Activated CD4-positive, alpha-beta T cell treated with anti-CD3 and anti-CD28 coated beads for 1 hour (primary cell): ENCODE measurements around the gene NUDT5.
"Not testable (repeated sequence)": the region's sequence is repeated elsewhere in the genome, so short reads cannot be mapped to it uniquely, and the experiment has no call there.

Experiments used
- DNase-seq: peaks from one replicate; pipeline ENCODE4 v3.0.0-alpha.2; 2020

Gene NUDT5

DNA sequence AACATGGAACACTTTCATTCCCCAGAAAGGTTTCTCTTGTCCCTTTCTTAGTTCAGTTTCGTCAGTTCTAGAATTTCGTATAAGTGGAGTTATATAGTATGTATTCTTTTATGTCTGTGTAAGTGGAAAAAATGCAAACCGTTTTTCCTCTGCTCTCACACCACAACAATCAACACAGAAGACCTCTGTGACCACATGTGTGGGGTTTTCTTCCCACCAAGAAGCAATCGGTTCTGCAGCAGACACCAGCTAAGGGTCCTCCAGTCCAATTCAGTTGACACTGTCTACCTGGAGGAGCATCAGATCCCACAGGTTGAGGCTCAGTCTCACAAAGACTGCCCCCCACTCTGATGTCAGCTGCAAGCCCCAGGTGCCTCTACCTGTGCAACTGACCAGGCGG lies 6.5 kb upstream of the NUDT5 start:
- DNase-seq: no peak

- no peak for DNase-seq
These were observed 5.9 kb upstream of the NUDT5 start for GRCh38 chr10:12201543-12201942.

DNA sequence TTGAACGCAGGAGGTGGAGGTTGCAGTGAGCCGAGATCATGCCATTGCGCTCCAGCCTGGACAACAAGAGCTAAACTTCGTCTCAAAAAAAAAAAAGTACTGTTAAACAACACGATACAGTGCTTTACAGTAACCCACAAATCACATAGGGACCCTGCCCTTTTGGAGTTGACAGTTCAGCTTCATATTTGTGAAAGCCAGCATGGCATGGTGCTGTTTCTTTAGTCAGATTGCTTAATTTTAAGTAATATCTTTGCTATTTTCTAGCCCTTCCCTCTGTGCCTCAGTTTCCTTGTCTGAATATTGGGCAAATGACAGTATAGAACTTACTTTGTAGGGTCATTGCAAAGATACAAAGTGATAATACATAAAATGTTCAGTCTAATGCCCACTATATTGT lies 5.2 kb upstream of the NUDT5 start:
- no peak for DNase-seq

DNA sequence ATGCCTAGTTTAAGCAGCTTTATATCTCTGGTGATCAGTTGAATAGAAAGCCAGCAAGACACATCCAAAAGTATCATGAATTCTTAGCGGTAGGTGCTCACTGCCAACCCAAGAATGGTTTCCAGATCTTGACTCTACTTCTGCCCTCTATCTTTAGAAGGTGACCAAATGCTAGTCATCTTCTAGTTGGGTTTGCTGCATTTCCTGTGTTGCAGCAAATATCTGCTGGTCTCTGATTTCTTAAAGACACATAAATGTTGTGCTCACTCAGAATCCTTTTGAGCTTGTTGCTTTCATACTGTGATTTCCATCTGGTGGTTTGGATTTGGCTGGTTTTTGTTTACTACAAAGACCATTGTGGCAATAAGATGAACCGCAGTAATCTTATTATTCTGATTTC lies 2.5 kb upstream of the NUDT5 start:
- DNase-seq: no peak

GRCh38 chr10:12196531-12197211 lies 980 bp upstream of the NUDT5 start:
- no peak for DNase-seq

- DNase-seq: no peak
These were observed 449 bp downstream of the NUDT5 start for GRCh38 chr10:12195281-12195602.

DNA sequence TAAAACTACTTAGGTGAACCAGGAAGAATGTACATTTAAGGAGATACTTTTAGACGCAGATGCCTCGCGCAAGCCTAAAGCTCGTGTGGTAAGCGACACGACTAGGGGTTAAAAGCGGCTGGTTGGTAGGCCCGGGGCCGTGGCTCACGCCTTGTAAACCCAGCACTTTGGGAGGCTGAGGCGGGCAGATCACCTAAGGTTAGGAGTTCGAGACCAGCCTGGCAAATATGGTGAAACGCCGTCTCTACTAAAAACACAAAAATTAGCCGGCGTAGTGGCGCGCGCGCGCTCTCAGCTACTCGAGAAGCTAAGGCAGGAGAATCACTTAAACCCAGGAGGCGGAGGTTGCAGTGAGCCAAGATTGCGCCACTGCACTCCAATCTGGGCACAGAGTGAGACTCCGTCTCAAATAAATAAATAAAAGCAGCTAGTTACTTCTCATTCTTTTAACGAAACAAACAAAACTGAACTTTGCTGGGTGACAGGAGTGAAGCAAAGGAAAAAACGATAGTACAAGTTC lies 879 bp downstream of the NUDT5 start:
- peak; percentile 15 for DNase-seq

DNA sequence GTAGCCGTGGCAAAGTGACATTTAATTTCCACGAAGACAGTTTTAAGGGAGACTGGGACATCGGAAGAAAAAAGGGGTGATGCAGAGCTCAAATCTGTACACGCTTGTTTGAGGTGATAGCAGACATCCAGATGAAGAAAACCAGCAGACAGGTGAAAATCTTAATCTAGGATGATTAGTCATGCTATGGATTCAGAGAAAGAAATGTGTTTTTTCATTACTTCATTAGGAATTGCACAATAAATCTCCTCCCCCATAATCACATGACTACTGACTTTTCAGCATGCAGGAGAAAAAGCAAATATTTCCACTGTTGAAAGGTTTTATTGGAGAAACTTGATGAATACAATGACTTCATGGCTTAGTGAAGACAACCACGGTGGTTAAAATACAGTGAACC lies 2.5 kb downstream of the NUDT5 start:
- DNase-seq: no peak

DNA sequence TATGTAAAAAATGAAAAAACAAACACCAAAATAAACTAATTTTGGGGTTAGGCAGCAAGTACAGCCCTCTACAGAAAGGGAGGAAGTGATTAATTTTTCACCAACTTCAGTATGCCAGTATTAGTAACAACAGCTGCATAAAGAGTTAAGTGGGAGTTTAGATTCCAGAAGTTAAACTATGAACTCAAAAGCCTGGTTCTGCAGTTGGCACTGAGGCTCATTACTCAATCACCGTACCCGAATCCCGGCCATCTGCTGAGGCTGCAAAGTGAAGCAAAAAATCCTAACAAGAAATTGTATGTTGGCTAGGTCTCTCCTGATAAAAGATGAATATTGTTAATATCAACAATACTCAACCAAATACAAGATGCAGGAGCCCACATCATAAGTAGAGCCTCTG lies 4.0 kb downstream of the NUDT5 start:
- DNase-seq: no peak

DNA sequence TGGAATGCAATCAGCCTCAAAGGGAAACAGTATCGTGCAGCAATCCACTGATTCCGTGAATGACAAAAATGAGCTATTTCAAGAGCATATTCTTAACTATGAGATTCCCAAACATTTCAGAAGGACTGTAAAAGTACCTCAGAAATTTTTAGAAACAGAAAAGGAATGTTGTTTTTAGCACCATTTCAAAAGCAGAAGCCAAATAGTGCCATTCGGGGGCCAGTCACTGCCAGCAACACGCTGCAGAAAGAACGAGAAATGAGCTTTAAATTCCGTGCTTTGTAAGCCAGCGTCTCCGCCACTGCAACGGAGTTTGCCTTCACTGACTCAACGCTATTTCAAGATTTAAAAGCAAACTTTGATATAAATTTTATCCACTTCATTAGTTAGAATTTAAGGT lies 6.3 kb downstream of the NUDT5 start:
- no peak for DNase-seq

DNA sequence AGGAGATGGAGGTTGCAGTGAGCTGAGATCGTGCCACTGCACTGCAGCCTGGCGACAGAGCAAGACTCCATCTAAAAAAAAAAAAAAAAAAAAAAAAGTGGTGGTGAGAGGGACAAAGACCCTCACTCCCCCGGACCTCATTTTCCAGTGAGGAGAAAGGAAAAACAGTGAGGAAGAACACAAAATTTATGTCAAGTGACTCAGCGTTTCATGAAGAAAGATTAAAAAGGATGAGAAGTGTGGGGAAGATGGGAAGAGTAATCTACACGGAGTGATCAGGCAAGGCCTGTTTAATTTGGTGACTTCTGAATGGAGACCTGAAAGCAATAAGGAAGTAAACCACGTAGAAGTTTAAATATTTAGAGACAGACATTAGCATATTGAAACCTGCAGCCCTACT lies 7.0 kb downstream of the NUDT5 start:
- DNase-seq: no peak

DNA sequence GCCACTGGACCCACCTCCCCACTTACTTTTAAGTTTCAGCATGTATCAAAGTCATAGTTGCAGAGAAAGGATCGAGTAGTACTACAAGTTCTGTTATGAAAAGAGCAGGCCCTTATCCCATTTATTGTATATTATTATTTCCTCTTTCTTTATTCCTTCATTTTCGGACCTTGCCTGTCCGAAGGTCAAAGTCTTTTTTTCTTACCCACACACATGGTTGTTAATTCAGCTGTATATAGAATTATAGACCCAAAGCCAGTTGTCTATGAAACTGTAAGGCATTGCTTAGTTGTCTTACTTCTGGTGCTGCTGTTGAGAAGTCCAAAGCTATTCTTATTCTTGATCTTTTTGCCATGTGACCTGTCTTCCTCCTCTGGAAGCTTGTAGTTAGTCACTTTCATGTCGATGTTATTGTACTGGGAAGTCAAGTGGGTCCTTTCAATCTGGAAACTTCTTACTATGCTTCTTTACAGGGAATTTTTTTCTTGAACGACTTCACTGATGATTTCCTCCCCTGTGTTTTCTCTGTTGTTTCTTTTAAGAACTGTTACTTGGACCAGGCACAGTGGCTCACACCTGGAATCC lies 8.3 kb downstream of the NUDT5 start:
- no peak for DNase-seq

DNA sequence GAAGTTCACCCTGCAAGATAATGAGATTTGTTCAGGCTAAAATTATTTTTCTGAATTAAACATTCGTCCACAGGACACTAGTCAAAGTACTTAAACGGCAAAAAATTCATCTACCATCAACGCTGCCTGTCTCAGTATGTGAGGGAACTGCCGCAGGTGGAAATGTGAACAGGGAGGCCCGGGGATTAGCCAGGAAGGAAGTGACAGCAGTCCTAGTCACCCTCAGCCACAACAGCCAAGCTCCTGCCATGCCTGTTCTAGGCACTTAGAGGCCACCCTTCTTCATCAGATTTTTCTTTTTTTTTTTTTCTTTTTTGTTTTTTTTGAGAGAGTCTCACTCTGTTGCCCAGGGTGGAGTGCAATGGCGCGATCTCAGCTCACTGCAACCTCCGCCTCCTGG lies 9.4 kb downstream of the NUDT5 start:
- no peak for DNase-seq

- DNase-seq: no peak
These were observed 11.5 kb downstream of the NUDT5 start for GRCh38 chr10:12184165-12184564.

DNA sequence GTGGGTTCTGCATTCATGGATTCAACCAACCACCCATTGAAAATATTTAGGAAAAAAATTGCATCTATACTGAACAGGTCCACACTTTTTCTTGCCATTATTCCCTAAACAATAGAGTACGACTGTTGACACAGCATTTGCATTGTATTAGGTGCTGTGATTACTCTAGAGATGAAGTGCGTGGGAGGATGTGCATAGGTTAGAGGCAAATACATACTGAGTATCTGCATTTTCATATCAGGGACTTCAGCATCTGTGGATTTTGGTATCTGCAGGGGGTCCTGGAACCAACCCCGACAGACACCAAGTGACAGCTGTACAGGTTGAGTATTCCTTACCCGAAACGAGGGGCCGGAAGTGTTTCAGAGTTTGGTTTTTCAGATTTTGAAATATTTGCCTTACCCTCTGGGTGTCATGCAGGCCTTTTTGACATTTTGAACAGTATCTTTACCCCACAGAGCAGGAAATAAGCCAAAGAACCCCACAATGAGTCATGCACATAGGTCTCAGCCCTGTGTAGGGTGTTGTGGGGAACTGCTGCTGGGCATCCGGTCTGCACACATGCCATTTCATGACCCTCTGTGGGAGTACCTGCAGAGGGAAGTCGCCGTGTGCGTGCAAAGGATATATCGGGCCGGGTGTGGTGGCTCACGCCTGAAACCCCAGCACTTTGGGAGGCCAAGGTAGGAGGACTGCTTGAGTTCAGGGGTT lies 14.5 kb downstream of the NUDT5 start:
- peak; percentile 45 for DNase-seq

- no peak for DNase-seq
These were observed 15.3 kb downstream of the NUDT5 start for GRCh38 chr10:12180221-12180974.

DNA sequence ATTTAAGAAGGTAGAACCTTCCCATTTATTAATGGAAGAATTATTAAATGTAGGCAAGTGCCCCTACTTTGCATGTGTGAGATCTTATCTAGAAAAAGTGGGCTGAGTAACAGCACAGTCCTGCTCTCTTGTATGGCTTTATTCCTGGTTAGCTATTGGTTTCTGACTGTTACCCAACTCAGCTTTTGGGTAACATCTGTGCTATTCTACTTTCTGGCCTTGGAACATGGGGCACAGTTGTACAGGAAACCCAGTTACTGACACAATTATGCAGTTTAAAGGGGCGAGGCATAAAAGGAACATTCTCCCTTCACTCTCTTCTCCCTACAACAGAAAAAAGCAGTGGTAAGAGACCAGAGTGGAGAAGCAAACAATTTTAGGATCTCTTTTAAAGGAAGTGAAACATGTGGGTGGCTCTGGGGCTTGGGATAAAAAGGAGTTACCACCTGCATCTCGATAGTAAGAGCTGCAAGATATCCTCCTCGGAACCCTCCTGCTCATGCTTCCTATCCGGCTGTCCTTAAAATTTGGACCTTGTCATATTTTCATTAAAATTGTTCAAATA lies 16.0 kb downstream of the NUDT5 start:
- DNase-seq: no peak

DNA sequence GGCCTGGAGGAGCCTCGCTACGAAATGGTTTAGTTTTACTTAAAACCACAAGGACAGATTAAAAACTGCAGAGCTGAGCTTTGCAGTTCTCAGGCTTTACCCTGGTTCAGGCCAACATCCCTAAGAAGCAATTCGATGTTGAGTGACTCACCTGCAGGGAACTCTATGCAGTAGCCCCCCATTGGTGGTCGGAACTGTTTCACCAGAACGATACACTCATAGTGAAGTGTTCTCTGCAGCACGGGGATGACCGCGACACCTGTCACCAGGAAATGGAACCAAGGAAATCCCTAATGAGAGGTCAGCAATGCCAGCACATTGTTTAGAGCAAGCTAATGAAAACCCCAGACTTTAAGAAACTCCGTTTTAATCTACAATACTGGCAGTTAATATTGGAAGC lies 18.0 kb downstream of the NUDT5 start:
- no peak for DNase-seq

GRCh38 chr10:12171512-12171911 lies 24.2 kb downstream of the NUDT5 start:
- not testable (repeated sequence) for DNase-seq

- DNase-seq: no peak
These were observed 29.5 kb downstream of the NUDT5 start for GRCh38 chr10:12165999-12166775.

- DNase-seq: no peak
These were observed 30.7 kb downstream of the NUDT5 start for GRCh38 chr10:12165036-12165435.

- DNase-seq: no peak
These were observed 31.6 kb downstream of the NUDT5 start for GRCh38 chr10:12164085-12164484.

GRCh38 chr10:12162927-12163326 lies 32.8 kb downstream of the NUDT5 start:
- DNase-seq: no peak
